Measurements from ENCODE around the gene SRP54.

SRP54 gene

DNA sequence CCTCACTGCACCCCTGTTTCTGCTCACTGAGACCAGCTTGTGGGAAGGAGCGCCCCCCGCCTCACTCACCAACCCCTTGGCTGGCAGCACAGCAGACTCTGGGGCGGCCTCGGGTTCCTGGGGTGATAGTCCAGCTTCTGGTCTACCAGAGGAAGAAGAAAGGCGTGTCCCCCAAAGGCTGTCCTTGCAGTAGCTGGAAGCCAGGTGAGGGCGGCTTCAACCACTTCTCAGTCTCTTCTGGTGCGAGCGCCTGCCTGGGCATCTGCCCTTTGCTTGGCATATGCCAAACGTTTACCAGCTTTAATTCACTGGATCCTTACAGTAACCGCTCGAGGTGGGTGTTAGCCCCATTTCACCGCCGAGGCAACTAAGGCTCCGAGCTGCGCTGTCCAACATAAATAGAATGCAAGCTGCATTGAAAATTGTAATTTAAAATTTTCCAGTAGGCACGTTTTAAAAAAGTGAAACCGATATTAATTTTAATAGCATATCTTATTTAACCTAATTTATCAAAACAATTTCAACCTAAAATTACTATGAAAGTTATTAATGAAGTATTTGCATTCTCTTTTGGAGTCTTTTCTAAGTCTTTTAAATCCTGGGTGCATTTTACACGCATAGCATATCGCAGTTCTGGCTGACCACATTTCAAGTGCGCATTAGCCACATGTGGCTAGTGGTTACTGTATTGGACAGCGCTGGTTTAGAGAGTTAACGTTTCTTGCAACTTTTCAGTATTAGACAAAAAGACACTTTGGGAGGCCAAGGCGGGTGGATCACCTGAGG, 64.2 kb downstream of the SRP54 start:
- H3K4me2 ChIP-seq (ENCODE audit: insufficient read depth, low read length, poor library complexity, severe bottlenecking): peak overlapping the region; percentile 85
- no peak overlapping the region for H4K8ac ChIP-seq (ENCODE audit: low read depth, low read length)

GRCh38 chr14:35047976-35048513, 65.3 kb downstream of the SRP54 start:
- Histone ChIP-seq H3K79me1 (ENCODE audit: low read depth, low read length) (no peaks in the 10 kb centered on the region), H4K8ac (ENCODE audit: low read depth, low read length) (no peak overlapping the region), H3K27me3 (ENCODE audit: control insufficient read depth in 3 of 3, insufficient read depth in 3 of 3, low read depth in 1 of 3, low read length in 3 of 3) (no peaks in the 10 kb centered on the region), H3K9me3 (replicated peaks in 1 of 2; ENCODE audit: control insufficient read depth in 2 of 2, insufficient read depth in 1 of 2, low read depth in 1 of 2, low read length in 2 of 2) (no peaks in the 10 kb centered on the region), H3K9ac (ENCODE audit: low read depth, low read length, poor library complexity) (no peak overlapping the region), H3K4me1 (ENCODE audit: control insufficient read depth in 2 of 2, insufficient read depth in 1 of 2, low read depth in 1 of 2, low read length in 2 of 2) (no peaks in the 10 kb centered on the region), H3K14ac (ENCODE audit: low read length) (no peak overlapping the region), H3K23ac (ENCODE audit: low read depth, low read length, poor library complexity) (no peak overlapping the region), H3K27ac (replicated peaks; ENCODE audit: low read length) (no peak overlapping the region), H3K18ac (ENCODE audit: low read length) (no peak overlapping the region), H2BK5ac (ENCODE audit: low read length) (no peak overlapping the region), H3K4ac (ENCODE audit: low read length) (no peak overlapping the region), H4K91ac (ENCODE audit: low read depth, low read length, poor library complexity) (no peak overlapping the region), H2BK120ac (ENCODE audit: low read depth, low read length) (no peak overlapping the region), H3K36me3 (replicated peaks in 1 of 2; ENCODE audit: control insufficient read depth in 2 of 2, insufficient read depth in 2 of 2, low read length in 2 of 2) (peaks cover 0 to 30% of the 10 kb centered on the region in 2 donors), H2AK5ac (ENCODE audit: low read depth, low read length) (no peak overlapping the region), H3K4me3 (ENCODE audit: low read length in 2 of 2) (no peak overlapping the region), H2BK12ac (ENCODE audit: low read length) (no peak overlapping the region), H3K4me2 (ENCODE audit: insufficient read depth, low read length, poor library complexity, severe bottlenecking) (no peak overlapping the region), H2BK15ac (ENCODE audit: low read length) (no peak overlapping the region), H2AFZ (ENCODE audit: low read length) (no peak overlapping the region)
- DNase-seq (ENCODE audit: low spot score): no peak
- 100% methylated on average over 1 of the region's 4 CpGs; no CpG with 5 or more reads in 1 of the 2 donors for WGBS, 2 donors (ENCODE audit: extremely low coverage in 2 of 2, insufficient read length in 2 of 2, insufficient replicate concordance in 1 of 2)

More for the DNA sequence above, 64.2 kb downstream of the SRP54 start:
- Histone ChIP-seq H3K9me3 (replicated peaks in 1 of 2; ENCODE audit: control insufficient read depth in 2 of 2, insufficient read depth in 1 of 2, low read depth in 1 of 2, low read length in 2 of 2) (no peaks in the 10 kb centered on the region), H3K27ac (replicated peaks; ENCODE audit: low read length) (peak overlapping the region; percentile 95), H2BK15ac (ENCODE audit: low read length) (peak overlapping the region; percentile 90), H3K36me3 (replicated peaks in 1 of 2; ENCODE audit: control insufficient read depth in 2 of 2, insufficient read depth in 2 of 2, low read length in 2 of 2) (peaks cover 0 to 29% of the 10 kb centered on the region in 2 donors), H3K4me1 (ENCODE audit: control insufficient read depth in 2 of 2, insufficient read depth in 1 of 2, low read depth in 1 of 2, low read length in 2 of 2) (no peaks in the 10 kb centered on the region), H2BK120ac (ENCODE audit: low read depth, low read length) (no peak overlapping the region), H2AK5ac (ENCODE audit: low read depth, low read length) (peak overlapping the region; percentile 41), H3K4ac (ENCODE audit: low read length) (no peak overlapping the region), H3K4me3 (ENCODE audit: low read length in 2 of 2) (peak overlapping the region; percentile 61 to 88), H3K18ac (ENCODE audit: low read length) (peak overlapping the region; percentile 100), H3K27me3 (ENCODE audit: control insufficient read depth in 3 of 3, insufficient read depth in 3 of 3, low read depth in 1 of 3, low read length in 3 of 3) (no peaks in the 10 kb centered on the region), H2BK12ac (ENCODE audit: low read length) (peak overlapping the region; percentile 97), H3K14ac (ENCODE audit: low read length) (peak overlapping the region; percentile 98), H3K9ac (ENCODE audit: low read depth, low read length, poor library complexity) (peak overlapping the region; percentile 97), H3K79me1 (ENCODE audit: low read depth, low read length) (no peaks in the 10 kb centered on the region), H4K91ac (ENCODE audit: low read depth, low read length, poor library complexity) (no peak overlapping the region), H2AFZ (ENCODE audit: low read length) (peak overlapping the region; percentile 86), H3K23ac (ENCODE audit: low read depth, low read length, poor library complexity) (peak overlapping the region; percentile 80), H2BK5ac (ENCODE audit: low read length) (peak overlapping the region; percentile 87)
- no CpG with 5 or more reads among the region's 23 CpGs for WGBS, 2 donors (ENCODE audit: extremely low coverage in 2 of 2, insufficient read length in 2 of 2, insufficient replicate concordance in 1 of 2)
- DNase-seq (ENCODE audit: low spot score): no peak

DNA sequence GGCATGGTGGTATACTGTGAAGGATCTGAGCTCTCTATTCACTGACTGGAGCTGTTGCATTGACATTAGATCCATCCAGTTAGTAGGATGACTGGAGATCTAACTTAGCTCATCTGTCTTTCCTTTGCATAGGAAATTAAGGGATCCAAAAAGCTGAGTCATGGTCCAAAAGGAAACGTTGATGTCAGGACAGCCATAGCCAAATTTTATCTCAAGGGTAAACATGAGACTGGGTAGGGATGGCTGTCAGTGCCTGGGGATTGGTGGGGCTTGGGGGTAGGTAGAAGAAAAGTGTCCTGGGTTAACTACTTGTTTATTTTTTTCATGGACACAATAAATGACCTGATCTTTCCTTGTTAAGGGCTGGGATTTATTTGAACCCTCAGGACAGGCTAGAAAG, 67.9 kb downstream of the SRP54 start:
- H2BK5ac ChIP-seq (ENCODE audit: low read length): no peak overlapping the region
- H3K27ac ChIP-seq (replicated peaks; ENCODE audit: low read length): no peak overlapping the region
- H3K79me1 ChIP-seq (ENCODE audit: low read depth, low read length): no peaks in the 10 kb centered on the region
- no peak overlapping the region for H3K9ac ChIP-seq (ENCODE audit: low read depth, low read length, poor library complexity)
- WGBS, 2 donors (ENCODE audit: extremely low coverage in 2 of 2, insufficient read length in 2 of 2, insufficient replicate concordance in 1 of 2): no CpG with 5 or more reads among the region's 1 CpG
- H2BK120ac ChIP-seq (ENCODE audit: low read depth, low read length): no peak overlapping the region
- no peak overlapping the region for H4K8ac ChIP-seq (ENCODE audit: low read depth, low read length)
- H3K9me3 ChIP-seq (replicated peaks in 1 of 2; ENCODE audit: control insufficient read depth in 2 of 2, insufficient read depth in 1 of 2, low read depth in 1 of 2, low read length in 2 of 2): no peaks in the 10 kb centered on the region
- H3K23ac ChIP-seq (ENCODE audit: low read depth, low read length, poor library complexity): no peak overlapping the region
- H2BK12ac ChIP-seq (ENCODE audit: low read length): no peak overlapping the region
- H3K4me1 ChIP-seq (ENCODE audit: control insufficient read depth in 2 of 2, insufficient read depth in 1 of 2, low read depth in 1 of 2, low read length in 2 of 2): no peaks in the 10 kb centered on the region
- H2AFZ ChIP-seq (ENCODE audit: low read length): no peak overlapping the region
- H3K36me3 ChIP-seq (replicated peaks in 1 of 2; ENCODE audit: control insufficient read depth in 2 of 2, insufficient read depth in 2 of 2, low read length in 2 of 2): peaks cover 0 to 43% of the 10 kb centered on the region in 2 donors
- no peak overlapping the region for H3K14ac ChIP-seq (ENCODE audit: low read length)
- H3K4me3 ChIP-seq (ENCODE audit: low read length in 2 of 2): no peak overlapping the region
- no peak overlapping the region for H3K4me2 ChIP-seq (ENCODE audit: insufficient read depth, low read length, poor library complexity, severe bottlenecking)
- H3K18ac ChIP-seq (ENCODE audit: low read length): no peak overlapping the region
- no peak overlapping the region for H4K91ac ChIP-seq (ENCODE audit: low read depth, low read length, poor library complexity)
- no peak for DNase-seq (ENCODE audit: low spot score)
- no peak overlapping the region for H2BK15ac ChIP-seq (ENCODE audit: low read length)
- H2AK5ac ChIP-seq (ENCODE audit: low read depth, low read length): no peak overlapping the region
- H3K27me3 ChIP-seq (ENCODE audit: control insufficient read depth in 3 of 3, insufficient read depth in 3 of 3, low read depth in 1 of 3, low read length in 3 of 3): no peaks in the 10 kb centered on the region
- H3K4ac ChIP-seq (ENCODE audit: low read length): no peak overlapping the region

DNA sequence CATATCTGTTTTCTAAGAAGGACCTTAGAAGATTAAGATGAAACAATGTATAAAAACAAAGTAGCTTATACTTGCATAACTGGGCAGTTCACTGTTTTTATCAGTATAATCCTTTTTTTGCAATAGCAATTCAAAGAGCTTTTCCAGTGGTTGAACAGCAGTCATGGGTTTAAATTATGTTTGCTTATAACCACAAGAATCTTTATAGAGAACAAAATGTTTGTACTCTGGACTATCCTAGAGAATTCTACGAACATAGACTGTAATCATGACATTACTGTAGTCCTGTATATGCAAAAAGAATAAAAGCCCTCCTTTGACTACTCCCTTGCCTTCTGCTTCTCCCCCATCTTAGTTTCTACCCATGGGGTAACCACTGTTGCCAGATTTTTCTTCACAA, 69.0 kb downstream of the SRP54 start:
- H3K14ac ChIP-seq (ENCODE audit: low read length): no peak overlapping the region
- no peak overlapping the region for H3K23ac ChIP-seq (ENCODE audit: low read depth, low read length, poor library complexity)
- H3K4me1 ChIP-seq (ENCODE audit: control insufficient read depth in 2 of 2, insufficient read depth in 1 of 2, low read depth in 1 of 2, low read length in 2 of 2): no peaks in the 10 kb centered on the region
- H3K27me3 ChIP-seq (ENCODE audit: control insufficient read depth in 3 of 3, insufficient read depth in 3 of 3, low read depth in 1 of 3, low read length in 3 of 3): no peaks in the 10 kb centered on the region
- H3K4me3 ChIP-seq (ENCODE audit: low read length in 2 of 2): no peak overlapping the region
- no peak overlapping the region for H2AFZ ChIP-seq (ENCODE audit: low read length)
- no peak overlapping the region for H2BK15ac ChIP-seq (ENCODE audit: low read length)
- H3K9ac ChIP-seq (ENCODE audit: low read depth, low read length, poor library complexity): no peak overlapping the region
- no peak overlapping the region for H3K27ac ChIP-seq (replicated peaks; ENCODE audit: low read length)
- no peak overlapping the region for H2BK12ac ChIP-seq (ENCODE audit: low read length)
- H3K79me1 ChIP-seq (ENCODE audit: low read depth, low read length): no peaks in the 10 kb centered on the region
- H3K4ac ChIP-seq (ENCODE audit: low read length): no peak overlapping the region
- no peak overlapping the region for H3K18ac ChIP-seq (ENCODE audit: low read length)
- no peak overlapping the region for H2BK5ac ChIP-seq (ENCODE audit: low read length)
- H2AK5ac ChIP-seq (ENCODE audit: low read depth, low read length): no peak overlapping the region
- H3K9me3 ChIP-seq (replicated peaks in 1 of 2; ENCODE audit: control insufficient read depth in 2 of 2, insufficient read depth in 1 of 2, low read depth in 1 of 2, low read length in 2 of 2): no peaks in the 10 kb centered on the region
- no CpG with 5 or more reads among the region's 1 CpG for WGBS, 2 donors (ENCODE audit: extremely low coverage in 2 of 2, insufficient read length in 2 of 2, insufficient replicate concordance in 1 of 2)
- no peak overlapping the region for H4K91ac ChIP-seq (ENCODE audit: low read depth, low read length, poor library complexity)
- H3K4me2 ChIP-seq (ENCODE audit: insufficient read depth, low read length, poor library complexity, severe bottlenecking): no peak overlapping the region
- H4K8ac ChIP-seq (ENCODE audit: low read depth, low read length): no peak overlapping the region
- DNase-seq (ENCODE audit: low spot score): no peak
- peaks cover 0 to 45% of the 10 kb centered on the region in 2 donors for H3K36me3 ChIP-seq (replicated peaks in 1 of 2; ENCODE audit: control insufficient read depth in 2 of 2, insufficient read depth in 2 of 2, low read length in 2 of 2)
- H2BK120ac ChIP-seq (ENCODE audit: low read depth, low read length): no peak overlapping the region

All from neuronal stem cell (in vitro differentiated cells).